SU-DHL-6 (cell line): ENCODE results near the gene RGS3.

Experiments
- CTCF ChIP-seq: fragments of 200-600 bp; sonication (generic); IDR thresholded peaks from one replicate; pipeline ENCODE4 v1.5.1; 2017; ENCODE audit warnings: antibody characterized with exemption, mild to moderate bottlenecking, low read length, moderate library complexity; ENCODE audit not compliant: insufficient read depth, poor library complexity, severe bottlenecking
- EZH2phosphoT487 ChIP-seq: fragments of 200-600 bp; sonication (generic), shearing (Covaris generic); conservative IDR thresholded peaks from 2 replicates; pipeline ENCODE4 v1.6.1; 2018; ENCODE audit warnings: mild to moderate bottlenecking, antibody characterized with exemption, low read length, moderate library complexity, mixed read lengths

GRCh38 chr9:113590991-113591898 is 127.7 kb downstream of the RGS3 start:
- TF ChIP-seq CTCF (peak; percentile 94), EZH2phosphoT487 (no peak)
